KMS-11 (cell line): Measurements from ENCODE around the gene POLR3E.

Experiments
- H2AFZ ChIP-seq: fragments of 200-600 bp; sonication (generic); 2 replicates; pipeline ENCODE4 v1.6.1; 2016; ENCODE audit warnings: antibody characterized with exemption, mixed run types, low read depth
- H3K27ac ChIP-seq: fragments of 200-600 bp; sonication (generic); 2 replicates; pipeline ENCODE4 v1.6.1; 2016; ENCODE audit warnings: mild to moderate bottlenecking, mixed run types
- H3K27me3 ChIP-seq: fragments of 200-600 bp; sonication (generic); 2 replicates; pipeline ENCODE4 v1.6.1; 2017; ENCODE audit warnings: mild to moderate bottlenecking, low read depth, mixed run types, moderate library complexity; ENCODE audit not compliant: insufficient read depth
- H3K36me3 ChIP-seq: fragments of 200-600 bp; sonication (generic); 2 replicates; pipeline ENCODE4 v1.6.1; 2017; ENCODE audit warnings: mild to moderate bottlenecking, mixed run types; ENCODE audit not compliant: insufficient read depth
- H3K4me1 ChIP-seq: fragments of 200-600 bp; sonication (generic); 2 replicates; pipeline ENCODE4 v1.6.1; 2016; ENCODE audit warnings: mild to moderate bottlenecking, low read depth, mixed run types; ENCODE audit not compliant: poor library complexity, severe bottlenecking
- H3K4me2 ChIP-seq: fragments of 200-600 bp; sonication (generic); 2 replicates; pipeline ENCODE4 v1.7.0; 2016; ENCODE audit warnings: mild to moderate bottlenecking, mixed run types
- H3K4me3 ChIP-seq: fragments of 200-600 bp; sonication (generic); IDR thresholded peaks from 2 replicates; pipeline ENCODE4 v1.6.1; 2017; ENCODE audit warnings: low read depth, low read length, mixed read lengths; ENCODE audit not compliant: insufficient read depth
- H3K79me2 ChIP-seq: fragments of 200-600 bp; sonication (generic); 2 replicates; pipeline ENCODE4 v1.6.1; 2016; ENCODE audit warnings: low read depth, mixed run types; ENCODE audit not compliant: insufficient read depth
- H3K9ac ChIP-seq: fragments of 200-600 bp; sonication (generic); 2 replicates; pipeline ENCODE4 v1.6.1; 2016; ENCODE audit warnings: mild to moderate bottlenecking, mixed run types
- H4K20me1 ChIP-seq: fragments of 200-600 bp; sonication (generic); 2 replicates; pipeline ENCODE4 v1.6.1; 2016; ENCODE audit warnings: mild to moderate bottlenecking, mixed run types; ENCODE audit not compliant: insufficient read depth
- TF ChIP-seq, protein P1 (sequence below): fragments of 200-600 bp; sonication (generic); conservative IDR thresholded peaks from 2 replicates; pipeline ENCODE4 v1.6.1; 2017; ENCODE audit warnings: low read depth, mild to moderate bottlenecking, antibody characterized with exemption, low read length, moderate library complexity, mixed read lengths

Gene POLR3E

DNA sequence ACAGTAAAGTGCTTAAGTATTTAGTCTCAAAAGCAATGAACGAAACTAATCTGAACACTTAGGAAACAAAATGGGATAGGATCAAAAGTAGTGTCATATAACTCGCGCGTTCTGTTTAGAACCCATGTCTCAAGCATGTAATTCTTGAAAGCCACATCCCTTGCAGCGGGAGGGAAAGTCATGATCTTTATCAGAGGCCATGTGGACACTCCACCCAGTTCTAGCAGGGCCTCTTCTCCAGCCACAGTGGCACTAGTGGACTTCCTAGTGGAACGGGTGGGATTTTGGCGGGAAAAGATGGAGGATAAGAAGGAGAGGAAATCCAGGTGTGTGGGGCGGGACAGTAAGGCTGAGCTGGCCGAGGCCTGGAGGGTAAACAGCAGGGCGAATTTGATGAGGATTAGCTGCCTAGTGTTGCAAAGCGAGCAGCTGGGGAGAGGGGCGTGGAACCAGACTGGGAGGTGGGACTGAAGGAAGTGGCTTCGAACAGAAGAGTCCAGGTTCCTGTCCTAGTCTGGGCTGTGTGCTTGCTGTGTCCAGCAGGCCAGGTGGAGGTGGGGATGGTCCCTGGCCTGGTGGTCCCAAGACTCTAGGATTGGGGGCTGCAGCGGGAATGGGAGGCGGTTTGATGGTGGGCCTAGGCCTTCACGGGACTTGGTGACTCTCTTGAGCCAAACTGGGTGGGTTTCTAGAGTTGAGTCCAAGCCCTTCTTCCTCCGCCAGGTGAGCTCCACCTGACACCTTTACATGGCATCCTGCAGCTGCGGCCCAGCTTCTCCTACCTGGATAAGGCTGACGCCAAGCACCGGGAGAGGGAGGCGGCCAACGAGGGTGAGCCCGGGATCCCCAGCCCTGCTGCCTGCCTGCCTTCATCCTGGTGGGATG lies 15.9 kb downstream of the POLR3E start:
- Histone ChIP-seq H3K4me3 (no peak overlapping the region), H4K20me1 (no peaks in the 10 kb centered on the region), H3K4me1 (no peaks in the 10 kb centered on the region), H3K27me3 (no peaks in the 10 kb centered on the region), H3K27ac (no peak overlapping the region), H3K9ac (no peak overlapping the region), H3K79me2 (no peaks in the 10 kb centered on the region), H2AFZ (no peak overlapping the region), H3K36me3 (peaks cover 11% of the 10 kb centered on the region; the same call in 1 of the 2 replicates), H3K4me2 (no peak overlapping the region)
- TF ChIP-seq, protein P1, sequence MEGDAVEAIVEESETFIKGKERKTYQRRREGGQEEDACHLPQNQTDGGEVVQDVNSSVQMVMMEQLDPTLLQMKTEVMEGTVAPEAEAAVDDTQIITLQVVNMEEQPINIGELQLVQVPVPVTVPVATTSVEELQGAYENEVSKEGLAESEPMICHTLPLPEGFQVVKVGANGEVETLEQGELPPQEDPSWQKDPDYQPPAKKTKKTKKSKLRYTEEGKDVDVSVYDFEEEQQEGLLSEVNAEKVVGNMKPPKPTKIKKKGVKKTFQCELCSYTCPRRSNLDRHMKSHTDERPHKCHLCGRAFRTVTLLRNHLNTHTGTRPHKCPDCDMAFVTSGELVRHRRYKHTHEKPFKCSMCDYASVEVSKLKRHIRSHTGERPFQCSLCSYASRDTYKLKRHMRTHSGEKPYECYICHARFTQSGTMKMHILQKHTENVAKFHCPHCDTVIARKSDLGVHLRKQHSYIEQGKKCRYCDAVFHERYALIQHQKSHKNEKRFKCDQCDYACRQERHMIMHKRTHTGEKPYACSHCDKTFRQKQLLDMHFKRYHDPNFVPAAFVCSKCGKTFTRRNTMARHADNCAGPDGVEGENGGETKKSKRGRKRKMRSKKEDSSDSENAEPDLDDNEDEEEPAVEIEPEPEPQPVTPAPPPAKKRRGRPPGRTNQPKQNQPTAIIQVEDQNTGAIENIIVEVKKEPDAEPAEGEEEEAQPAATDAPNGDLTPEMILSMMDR = no peak

DNA sequence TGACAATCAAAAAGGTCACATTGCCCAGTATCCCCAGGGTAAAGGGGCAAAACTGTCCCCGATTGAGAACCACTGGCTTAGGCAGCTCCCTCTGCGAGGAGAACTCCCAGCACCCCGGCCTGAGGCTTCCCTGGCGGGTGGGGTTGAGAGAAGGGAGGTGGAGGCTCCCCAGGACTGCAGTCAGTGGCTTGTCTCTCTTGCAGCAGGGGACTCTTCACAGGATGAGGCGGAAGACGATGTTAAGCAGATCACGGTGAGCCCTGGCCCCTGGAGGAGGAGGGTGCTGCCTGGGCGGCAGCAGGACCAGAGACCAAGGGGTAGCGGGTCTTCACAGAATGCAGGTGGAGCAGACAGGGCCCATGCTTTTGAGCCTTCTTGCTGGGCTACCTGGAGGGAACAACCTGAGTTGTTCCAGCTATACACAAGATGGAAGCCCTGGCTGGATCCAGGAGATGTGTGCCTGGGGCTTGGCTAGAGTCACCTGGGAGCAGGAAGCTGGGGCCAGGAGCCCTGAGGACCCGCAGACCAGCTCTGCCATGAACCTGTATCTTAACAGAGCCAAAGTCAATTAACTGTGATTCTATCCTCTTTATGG lies 16.8 kb downstream of the POLR3E start:
- Histone ChIP-seq H4K20me1 (no peaks in the 10 kb centered on the region), H3K4me2 (no peak overlapping the region), H3K27me3 (no peaks in the 10 kb centered on the region), H3K4me1 (no peaks in the 10 kb centered on the region), H3K4me3 (no peak overlapping the region), H2AFZ (no peak overlapping the region), H3K36me3 (peaks cover 13% of the 10 kb centered on the region; the same call in 1 of the 2 replicates), H3K9ac (no peak overlapping the region), H3K27ac (no peak overlapping the region), H3K79me2 (no peaks in the 10 kb centered on the region)
- TF ChIP-seq, protein P1 = no peak

DNA sequence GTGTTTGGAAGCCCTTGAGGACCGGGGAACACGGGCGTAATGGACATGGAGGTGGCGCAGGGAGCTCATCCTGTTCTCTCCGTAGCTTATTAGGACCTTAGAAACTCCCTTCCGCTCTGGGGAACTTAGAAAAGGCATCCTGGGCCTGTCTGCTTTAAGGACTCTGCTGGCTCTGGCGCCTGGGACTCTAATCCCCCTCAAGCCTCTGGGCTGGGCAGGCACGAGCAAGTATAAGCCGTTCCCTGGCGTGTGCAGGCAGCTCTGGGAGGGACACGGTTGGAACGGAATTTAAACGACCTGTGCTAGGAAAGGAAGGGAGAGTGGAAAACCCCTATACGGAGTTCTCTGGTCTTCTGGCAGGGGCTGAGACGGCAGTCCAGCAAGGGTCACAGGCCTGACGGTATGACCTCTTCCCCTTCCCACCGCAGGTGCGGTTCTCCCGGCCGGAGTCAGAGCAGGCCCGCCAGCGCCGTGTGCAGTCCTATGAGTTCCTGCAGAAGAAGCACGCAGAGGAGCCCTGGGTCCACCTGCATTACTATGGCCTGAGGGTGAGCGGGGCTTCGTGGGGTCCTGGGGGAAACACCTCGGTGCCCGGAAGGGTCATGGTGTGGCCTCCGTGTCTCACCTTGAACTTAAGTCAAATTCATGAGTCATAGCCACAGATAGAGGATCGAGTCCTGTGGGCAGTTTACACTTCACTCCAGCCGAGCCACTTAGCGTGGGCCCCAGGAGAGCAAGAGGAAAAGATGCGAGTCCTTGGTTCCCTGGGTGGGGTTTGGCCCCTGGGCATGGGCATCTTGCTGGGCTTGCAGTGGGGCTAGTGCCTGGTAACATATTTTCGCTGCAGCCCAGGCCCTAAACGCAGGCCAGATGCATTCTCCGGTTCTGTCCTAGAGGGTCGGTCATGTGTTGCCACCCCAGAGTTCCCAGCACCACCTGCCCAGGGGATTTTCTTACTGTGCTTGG lies 17.7 kb downstream of the POLR3E start:
- H3K36me3 ChIP-seq = peaks cover 19% of the 10 kb centered on the region; the same call in 1 of the 2 replicates
- no peak overlapping the region for H3K4me3 ChIP-seq
- TF ChIP-seq, protein P1 = no peak
- no peak overlapping the region for H3K4me2 ChIP-seq
- H3K79me2 ChIP-seq = no peaks in the 10 kb centered on the region
- H3K4me1 ChIP-seq = no peaks in the 10 kb centered on the region
- H3K27me3 ChIP-seq = no peaks in the 10 kb centered on the region
- no peak overlapping the region for H2AFZ ChIP-seq
- no peak overlapping the region for H3K27ac ChIP-seq
- no peaks in the 10 kb centered on the region for H4K20me1 ChIP-seq
- H3K9ac ChIP-seq = no peak overlapping the region

DNA sequence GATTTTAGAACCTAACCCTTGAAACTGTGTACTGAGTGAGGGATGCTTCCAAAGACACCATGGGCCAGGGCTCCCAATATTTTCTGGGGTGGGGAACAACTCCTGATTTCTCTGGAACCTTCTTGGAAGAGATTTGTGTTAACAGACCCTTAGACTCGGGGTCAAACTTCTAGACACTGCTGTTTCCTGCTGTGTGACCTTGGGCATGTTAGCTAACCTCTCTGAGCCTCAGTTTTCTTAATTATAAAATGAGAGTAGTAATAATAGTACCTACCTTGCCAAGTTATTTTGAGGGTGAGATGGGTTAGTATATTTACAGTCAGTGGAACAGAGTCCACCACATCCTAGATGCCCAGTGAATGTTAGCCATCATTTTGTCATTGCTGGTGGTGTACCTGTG lies 18.8 kb downstream of the POLR3E start:
- Histone ChIP-seq H3K4me3 (no peak overlapping the region), H4K20me1 (no peaks in the 10 kb centered on the region), H3K27ac (no peak overlapping the region), H3K9ac (no peak overlapping the region), H2AFZ (no peak overlapping the region), H3K4me2 (no peak overlapping the region), H3K27me3 (no peaks in the 10 kb centered on the region), H3K79me2 (no peaks in the 10 kb centered on the region), H3K4me1 (no peaks in the 10 kb centered on the region), H3K36me3 (peaks cover 19% of the 10 kb centered on the region; the same call in 1 of the 2 replicates)
- TF ChIP-seq, protein P1 = no peak
